ENCODE results near the gene MIGA1. TPM values are rescaled to one million over a fixed set of nuclear protein-coding genes. Genes with fewer than 3 reads are reported as not detected.
"Not testable (repeated sequence)": the region's sequence is repeated elsewhere in the genome, so short reads cannot be mapped to it uniquely, and the experiment has no call there.

The MIGA1 gene
- total and polyA plus RNA-seq, 3 experiments from 2014 or later, result 6.9 to 11.7 (median 10.2) TPM

GRCh38 chr1:77781683-77782082 is 2.2 kb downstream of the MIGA1 start:
- Mint-ChIP-seq H3K36me3 (peaks cover 15 to 41% (median 19%) of the 10 kb centered on the region in 3 donors), H3K4me1 (peaks cover 41 to 57% (median 52%) of the 10 kb centered on the region in 3 donors), H3K27ac (peak overlapping the region in 5 of 8 donors; percentile 24 to 66 (median 32)), H3K9me3 (peaks cover 0 to 6% (median 0%) of the 10 kb centered on the region in 5 donors), H3K4me3 (peak overlapping the region in 5 of 7 donors; percentile 1 to 94 (median 71)), H3K27me3 (no peaks in the 10 kb centered on the region)
- DNase-seq, result no peak
- Histone ChIP-seq H3K27ac (ENCODE audit: low read depth, low read length) (no peak overlapping the region), H3K4me1 (ENCODE audit: insufficient read depth, low read length) (peaks cover 32% of the 10 kb centered on the region), H3K9me3 (ENCODE audit: low read length) (no peaks in the 10 kb centered on the region), H3K36me3 (ENCODE audit: insufficient read depth, low read length) (peaks cover 13% of the 10 kb centered on the region), H3K4me3 (ENCODE audit: low read length) (no peak overlapping the region), H3K27me3 (ENCODE audit: insufficient read depth, low read length, poor library complexity, severe bottlenecking) (no peaks in the 10 kb centered on the region)
- CTCF ChIA-PET, result no interaction called here
- POLR2A ChIA-PET, result no interaction called here

DNA sequence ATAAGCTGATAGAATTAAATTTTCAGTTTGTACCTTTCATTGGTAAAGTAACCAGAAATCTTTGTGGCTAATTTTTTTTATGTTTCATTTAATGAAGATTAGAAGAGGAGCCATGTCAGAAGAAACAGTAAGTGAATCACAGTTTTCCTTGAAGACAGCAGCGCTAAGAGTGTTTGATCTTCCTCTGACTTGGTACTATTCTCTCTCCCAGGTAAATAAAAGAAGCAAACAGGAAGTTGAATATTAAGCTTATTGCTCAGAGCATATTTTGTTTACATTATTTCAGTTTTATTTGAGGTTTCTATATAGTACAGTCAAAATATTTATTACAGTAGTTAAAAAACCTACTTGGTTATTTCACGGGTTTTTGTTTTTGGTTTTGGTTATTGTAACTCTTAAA is 3.7 kb downstream of the MIGA1 start:
- ChIA-PET POLR2A (no interaction called here), CTCF (interaction anchor here (0.8 kb wide), 1 partner anchor 36 kb away, joined by 4 read pairs; no protein-coding TSS in a partner anchor)
- Histone ChIP-seq H3K9me3 (ENCODE audit: low read length) (no peaks in the 10 kb centered on the region), H3K27me3 (ENCODE audit: insufficient read depth, low read length, poor library complexity, severe bottlenecking) (no peaks in the 10 kb centered on the region), H3K4me1 (ENCODE audit: insufficient read depth, low read length) (peaks cover 32% of the 10 kb centered on the region), H3K36me3 (ENCODE audit: insufficient read depth, low read length) (peaks cover 18% of the 10 kb centered on the region), H3K27ac (ENCODE audit: low read depth, low read length) (no peak overlapping the region), H3K4me3 (ENCODE audit: low read length) (no peak overlapping the region)
- Mint-ChIP-seq H3K36me3 (peaks cover 23 to 51% (median 28%) of the 10 kb centered on the region in 3 donors), H3K27me3 (no peaks in the 10 kb centered on the region), H3K9me3 (peaks cover 0 to 8% (median 0%) of the 10 kb centered on the region in 5 donors), H3K4me1 (peaks cover 43 to 57% (median 54%) of the 10 kb centered on the region in 3 donors), H3K4me3 (peak overlapping the region in 1 of 7 donors; percentile 21), H3K27ac (no peak overlapping the region)
- DNase-seq, result no peak

GRCh38 chr1:77786093-77786741 is 6.8 kb downstream of the MIGA1 start:
- H3K4me3 Mint-ChIP-seq; H3K27ac Mint-ChIP-seq; H3K27me3 ChIP-seq (ENCODE audit: insufficient read depth, low read length, poor library complexity, severe bottlenecking); H3K9me3 ChIP-seq (ENCODE audit: low read length); DNase-seq; H3K9me3 Mint-ChIP-seq; H3K27me3 Mint-ChIP-seq; CTCF ChIA-PET; H3K4me3 ChIP-seq (ENCODE audit: low read length); POLR2A ChIA-PET; H3K27ac ChIP-seq (ENCODE audit: low read depth, low read length): not testable (repeated sequence)
- H3K36me3 ChIP-seq (ENCODE audit: insufficient read depth, low read length), result peaks cover 24% of the 10 kb centered on the region
- peaks cover 16% of the 10 kb centered on the region for H3K4me1 ChIP-seq (ENCODE audit: insufficient read depth, low read length)
- H3K4me1 Mint-ChIP-seq, result peaks cover 28 to 44% (median 37%) of the 10 kb centered on the region in 3 donors
- peaks cover 28 to 67% (median 35%) of the 10 kb centered on the region in 3 donors for H3K36me3 Mint-ChIP-seq

DNA sequence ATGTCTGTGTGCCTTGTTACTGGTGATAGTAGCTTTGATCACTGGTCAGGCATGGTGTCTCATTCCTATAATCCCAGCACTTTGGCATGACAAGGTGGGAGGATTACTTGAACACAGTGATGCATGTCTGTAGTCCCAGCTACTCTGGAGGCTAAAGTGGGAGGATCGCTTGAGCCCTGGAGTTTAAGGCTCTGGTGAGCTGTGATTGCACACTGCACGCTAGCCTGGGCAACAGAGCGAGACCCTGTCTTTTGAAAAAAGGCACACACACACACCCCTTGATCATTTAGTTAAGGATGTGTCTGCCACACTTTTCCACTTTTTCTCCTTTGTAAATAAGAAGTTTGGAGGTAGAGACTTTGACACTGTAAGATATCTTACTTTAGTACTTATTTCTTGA is 15.1 kb downstream of the MIGA1 start:
- POLR2A ChIA-PET, result no interaction called here
- H3K4me1 ChIP-seq (ENCODE audit: insufficient read depth, low read length), result no peaks in the 10 kb centered on the region
- no peak for DNase-seq
- H3K9me3 Mint-ChIP-seq, result no peaks in the 10 kb centered on the region
- no peaks in the 10 kb centered on the region for H3K27me3 ChIP-seq (ENCODE audit: insufficient read depth, low read length, poor library complexity, severe bottlenecking)
- peaks cover 32 to 48% (median 47%) of the 10 kb centered on the region in 3 donors for H3K4me1 Mint-ChIP-seq
- no peak overlapping the region for H3K4me3 ChIP-seq (ENCODE audit: low read length)
- no peaks in the 10 kb centered on the region for H3K9me3 ChIP-seq (ENCODE audit: low read length)
- peaks cover 4% of the 10 kb centered on the region for H3K36me3 ChIP-seq (ENCODE audit: insufficient read depth, low read length)
- H3K27me3 Mint-ChIP-seq, result no peaks in the 10 kb centered on the region
- H3K4me3 Mint-ChIP-seq, result no peak overlapping the region
- CTCF ChIA-PET, result no interaction called here
- no peak overlapping the region for H3K27ac ChIP-seq (ENCODE audit: low read depth, low read length)
- peak overlapping the region in 1 of 8 donors; percentile 13 for H3K27ac Mint-ChIP-seq
- H3K36me3 Mint-ChIP-seq, result peaks cover 3 to 59% (median 14%) of the 10 kb centered on the region in 3 donors

- Mint-ChIP-seq H3K4me1 (peaks cover 36 to 60% (median 50%) of the 10 kb centered on the region in 3 donors), H3K9me3 (no peaks in the 10 kb centered on the region), H3K4me3 (no peak overlapping the region), H3K27me3 (no peaks in the 10 kb centered on the region), H3K36me3 (peaks cover 3 to 62% (median 17%) of the 10 kb centered on the region in 3 donors), H3K27ac (peak overlapping the region in 1 of 8 donors; percentile 36)
- no peaks in the 10 kb centered on the region for H3K4me1 ChIP-seq (ENCODE audit: insufficient read depth, low read length)
- no peak for DNase-seq
- H3K4me3 ChIP-seq (ENCODE audit: low read length), result no peak overlapping the region
- no peak overlapping the region for H3K27ac ChIP-seq (ENCODE audit: low read depth, low read length)
- CTCF ChIA-PET, result no interaction called here
- H3K9me3 ChIP-seq (ENCODE audit: low read length), result no peaks in the 10 kb centered on the region
- H3K27me3 ChIP-seq (ENCODE audit: insufficient read depth, low read length, poor library complexity, severe bottlenecking), result no peaks in the 10 kb centered on the region
- peaks cover 9% of the 10 kb centered on the region for H3K36me3 ChIP-seq (ENCODE audit: insufficient read depth, low read length)
- POLR2A ChIA-PET, result no interaction called here
Observed at GRCh38 chr1:77796695-77797405, 17.4 kb downstream of the MIGA1 start.

DNA sequence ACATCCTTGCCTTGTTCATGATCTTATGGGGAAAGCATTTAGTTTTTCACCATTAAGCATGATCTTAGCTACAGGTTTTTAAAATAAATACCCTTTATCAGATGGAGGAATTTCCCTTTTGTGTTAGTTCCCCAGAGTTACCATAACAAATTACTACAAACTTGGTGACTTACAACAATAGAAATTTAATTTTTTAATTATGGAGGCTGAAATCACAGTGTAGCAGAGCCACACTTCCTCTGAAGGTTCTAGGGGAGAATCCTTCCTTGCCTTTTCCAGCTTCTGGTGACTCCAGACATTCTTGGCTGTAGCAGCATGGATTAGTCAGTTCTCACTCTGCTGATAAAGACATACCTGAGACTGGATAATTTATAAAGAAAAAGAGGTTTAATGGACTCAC is 18.5 kb downstream of the MIGA1 start:
- no peaks in the 10 kb centered on the region for H3K4me1 ChIP-seq (ENCODE audit: insufficient read depth, low read length)
- peaks cover 9% of the 10 kb centered on the region for H3K36me3 ChIP-seq (ENCODE audit: insufficient read depth, low read length)
- Mint-ChIP-seq H3K9me3 (no peaks in the 10 kb centered on the region), H3K4me1 (peaks cover 31 to 52% (median 44%) of the 10 kb centered on the region in 3 donors), H3K4me3 (no peak overlapping the region), H3K27me3 (no peaks in the 10 kb centered on the region), H3K27ac (no peak overlapping the region), H3K36me3 (peaks cover 0 to 64% (median 13%) of the 10 kb centered on the region in 3 donors)
- H3K27me3 ChIP-seq (ENCODE audit: insufficient read depth, low read length, poor library complexity, severe bottlenecking), result no peaks in the 10 kb centered on the region
- ChIA-PET CTCF (interaction anchor here (1.0 kb wide), 1 partner anchor 158 kb away, joined by 3 read pairs; no protein-coding TSS in a partner anchor), POLR2A (no interaction called here)
- DNase-seq, result no peak
- H3K4me3 ChIP-seq (ENCODE audit: low read length), result no peak overlapping the region
- H3K27ac ChIP-seq (ENCODE audit: low read depth, low read length), result no peak overlapping the region
- H3K9me3 ChIP-seq (ENCODE audit: low read length), result no peaks in the 10 kb centered on the region

DNA sequence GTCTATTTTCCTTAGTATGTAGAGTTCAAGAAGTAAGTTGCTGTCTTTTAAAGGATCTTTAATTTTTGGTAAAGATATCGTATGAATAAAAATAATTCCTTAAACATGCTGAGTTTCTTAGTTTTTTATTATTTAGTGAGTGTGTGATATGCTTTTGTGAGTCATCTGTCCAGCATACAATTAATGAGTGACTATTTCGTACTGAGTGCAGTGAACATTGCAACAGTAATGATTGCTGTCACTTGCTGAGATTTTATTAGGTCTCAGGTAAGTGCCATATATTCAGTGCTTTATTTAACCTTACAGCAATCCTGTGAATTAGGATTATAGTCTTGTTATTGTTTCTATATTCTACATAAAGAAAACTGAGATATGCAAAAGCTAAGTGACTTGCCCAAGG is 22.6 kb downstream of the MIGA1 start:
- Mint-ChIP-seq H3K36me3 (peaks cover 0 to 69% (median 14%) of the 10 kb centered on the region in 3 donors), H3K27me3 (no peaks in the 10 kb centered on the region), H3K27ac (peak overlapping the region in 1 of 8 donors; percentile 52), H3K4me3 (no peak overlapping the region), H3K4me1 (peaks cover 26 to 39% (median 34%) of the 10 kb centered on the region in 3 donors), H3K9me3 (no peaks in the 10 kb centered on the region)
- Histone ChIP-seq H3K27me3 (ENCODE audit: insufficient read depth, low read length, poor library complexity, severe bottlenecking) (no peaks in the 10 kb centered on the region), H3K4me1 (ENCODE audit: insufficient read depth, low read length) (no peaks in the 10 kb centered on the region), H3K4me3 (ENCODE audit: low read length) (no peak overlapping the region), H3K9me3 (ENCODE audit: low read length) (no peaks in the 10 kb centered on the region), H3K27ac (ENCODE audit: low read depth, low read length) (no peak overlapping the region), H3K36me3 (ENCODE audit: insufficient read depth, low read length) (peaks cover 12% of the 10 kb centered on the region)
- POLR2A ChIA-PET, result no interaction called here
- no peak for DNase-seq
- CTCF ChIA-PET, result no interaction called here

- Histone ChIP-seq H3K4me3 (ENCODE audit: low read length) (no peak overlapping the region), H3K36me3 (ENCODE audit: insufficient read depth, low read length) (peaks cover 12% of the 10 kb centered on the region), H3K4me1 (ENCODE audit: insufficient read depth, low read length) (no peaks in the 10 kb centered on the region), H3K9me3 (ENCODE audit: low read length) (no peaks in the 10 kb centered on the region), H3K27me3 (ENCODE audit: insufficient read depth, low read length, poor library complexity, severe bottlenecking) (no peaks in the 10 kb centered on the region), H3K27ac (ENCODE audit: low read depth, low read length) (no peak overlapping the region)
- Mint-ChIP-seq H3K4me1 (peaks cover 19 to 26% (median 21%) of the 10 kb centered on the region in 3 donors), H3K4me3 (no peak overlapping the region), H3K9me3 (no peaks in the 10 kb centered on the region), H3K27me3 (no peaks in the 10 kb centered on the region), H3K36me3 (peaks cover 0 to 70% (median 15%) of the 10 kb centered on the region in 3 donors), H3K27ac (peak overlapping the region in 2 of 8 donors; percentile 32 to 43)
- ChIA-PET POLR2A (no interaction called here), CTCF (no interaction called here)
- no peak for DNase-seq
Observed at GRCh38 chr1:77803371-77803770, 23.9 kb downstream of the MIGA1 start.
